Measurements from ENCODE around the gene SCARB1.

GRCh38 chr12:124837249-124837897 lies 26.3 kb downstream of the SCARB1 start:
- TF ChIP-seq CTCF (IDR thresholded peaks at IDR 0.05; ENCODE audit: insufficient read depth, low read depth, low read length) = no peak
- TF ChIP-seq EZH2 (IDR thresholded peaks at IDR 0.05; ENCODE audit: insufficient read depth, low read length) = no peak

All from astrocyte (in vitro differentiated cells and primary cell).